Measurements from ENCODE around the gene MOB1B. TPM values are rescaled to one million over a fixed set of nuclear protein-coding genes. Genes with fewer than 3 reads are reported as not detected.
"Not testable (repeated sequence)": the region's sequence is repeated elsewhere in the genome, so short reads cannot be mapped to it uniquely, and the experiment has no call there.

MOB1B gene
- total and polyA plus RNA-seq, 10 of the 15 experiments (the other 5 are each of a cell fraction or from before 2014, with no cell fraction given): 1.9 to 11.4 (median 6.1) TPM

DNA sequence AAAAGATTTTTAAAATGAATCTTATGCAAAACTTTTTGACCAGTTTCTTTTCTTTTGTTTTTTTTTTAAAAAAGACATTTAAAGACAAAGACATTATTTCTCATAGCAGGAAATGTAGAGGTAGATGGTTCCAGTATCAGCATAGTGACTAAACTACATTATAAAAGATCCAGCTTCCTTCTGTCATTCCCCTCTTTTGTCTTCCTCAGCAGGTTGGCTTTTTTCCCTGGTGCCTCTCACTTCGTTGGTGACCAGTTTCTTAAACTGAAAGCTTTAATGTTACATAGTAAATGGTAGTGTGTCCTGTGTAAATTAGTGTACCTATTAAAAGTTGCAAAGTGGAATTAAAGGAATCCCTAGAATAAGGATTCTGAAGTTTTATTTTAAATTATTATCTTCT lies 127.3 kb downstream of the MOB1B start:
- ChIA-PET RAD21 (ENCODE audit: unreplicated experiment) (no interaction called here), SMC1A (ENCODE audit: uncharacterized antibody, unreplicated experiment) (interaction anchor here (0.7 kb wide), 1 partner anchor 241 kb away, joined by 3 read pairs; no protein-coding TSS in a partner anchor), CTCF (no interaction called here), POLR2A (interaction anchor here (0.6 kb wide), 1 partner anchor 184 kb away, joined by 4 read pairs; no protein-coding TSS in a partner anchor)
- Histone ChIP-seq H3K27ac (ENCODE audit: control insufficient read depth, insufficient read depth) (no peak overlapping the region), H3K79me2 (ENCODE audit: control insufficient read depth, insufficient read depth, low read length) (no peaks in the 10 kb centered on the region), H3K4me1 (ENCODE audit: control insufficient read depth, insufficient read depth, low read length) (no peaks in the 10 kb centered on the region), H4K20me1 (ENCODE audit: control insufficient read depth, insufficient read depth) (no peaks in the 10 kb centered on the region), H3K36me3 (ENCODE audit: control insufficient read depth in 2 of 2, insufficient read depth in 2 of 2, low read length in 1 of 2) (peaks cover 0 to 15% of the 10 kb centered on the region in 2 experiments; a peak in 3 of 4 replicates), H3K27me3 (replicated peaks in 1 of 2; ENCODE audit: control insufficient read depth in 2 of 2, insufficient read depth in 2 of 2, low read length in 1 of 2) (no peaks in the 10 kb centered on the region), H3K9me3 (replicated peaks; ENCODE audit: control insufficient read depth, insufficient read depth, low read length) (no peaks in the 10 kb centered on the region), H3K4me3 (no peak overlapping the region), H2AFZ (ENCODE audit: control insufficient read depth, low read depth, low read length) (no peak overlapping the region), H3K9ac (ENCODE audit: control insufficient read depth, insufficient read depth, low read length) (no peak overlapping the region), H3K4me2 (ENCODE audit: control insufficient read depth, insufficient read depth) (no peak overlapping the region)
- BruUV-seq (replicated peaks): no TSS peak
- ATAC-seq (no peak), FAIRE-seq (no peak), DNase-seq (ENCODE audit: low read depth, low spot score) (no peak)
- 47% methylated on average over 1 of the region's 1 CpG for WGBS (ENCODE audit: insufficient coverage, insufficient replicate concordance, low lambda C conversion rate, missing lambda C conversion rate)
- TF ChIP-seq, protein P1, sequence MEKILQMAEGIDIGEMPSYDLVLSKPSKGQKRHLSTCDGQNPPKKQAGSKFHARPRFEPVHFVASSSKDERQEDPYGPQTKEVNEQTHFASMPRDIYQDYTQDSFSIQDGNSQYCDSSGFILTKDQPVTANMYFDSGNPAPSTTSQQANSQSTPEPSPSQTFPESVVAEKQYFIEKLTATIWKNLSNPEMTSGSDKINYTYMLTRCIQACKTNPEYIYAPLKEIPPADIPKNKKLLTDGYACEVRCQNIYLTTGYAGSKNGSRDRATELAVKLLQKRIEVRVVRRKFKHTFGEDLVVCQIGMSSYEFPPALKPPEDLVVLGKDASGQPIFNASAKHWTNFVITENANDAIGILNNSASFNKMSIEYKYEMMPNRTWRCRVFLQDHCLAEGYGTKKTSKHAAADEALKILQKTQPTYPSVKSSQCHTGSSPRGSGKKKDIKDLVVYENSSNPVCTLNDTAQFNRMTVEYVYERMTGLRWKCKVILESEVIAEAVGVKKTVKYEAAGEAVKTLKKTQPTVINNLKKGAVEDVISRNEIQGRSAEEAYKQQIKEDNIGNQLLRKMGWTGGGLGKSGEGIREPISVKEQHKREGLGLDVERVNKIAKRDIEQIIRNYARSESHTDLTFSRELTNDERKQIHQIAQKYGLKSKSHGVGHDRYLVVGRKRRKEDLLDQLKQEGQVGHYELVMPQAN (conservative IDR thresholded peaks at IDR 0.05): no peak
- TF ChIP-seq ZNF384 (IDR thresholded peaks at IDR 0.05; ENCODE audit: borderline replicate concordance, low read depth, low read length): no peak
- in situ Hi-C loops (cut with MboI) (no loop called here), intact Hi-C loops (cut with micrococcal nuclease; ENCODE audit: unreplicated experiment) (no loop called here)

DNA sequence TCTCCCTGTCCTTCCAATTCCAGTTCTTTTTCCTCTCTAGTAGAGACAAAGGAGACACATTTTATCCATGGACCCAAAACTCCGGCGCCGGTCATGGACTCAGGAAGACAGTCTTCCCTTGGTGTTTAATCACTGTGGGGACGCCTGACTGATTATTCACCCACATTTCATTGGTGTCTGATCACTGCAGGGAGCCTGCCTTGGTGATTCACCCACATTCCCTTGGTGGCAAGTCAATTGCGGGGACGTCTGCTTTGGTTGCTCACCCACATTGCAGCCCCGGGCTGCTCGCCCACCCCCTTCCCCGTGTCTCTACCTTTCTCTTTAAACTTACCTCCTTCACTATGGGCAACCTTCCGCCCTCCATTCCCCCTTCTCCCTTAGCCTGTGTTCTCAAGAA lies 129.9 kb downstream of the MOB1B start:
- 88% methylated on average over 10 of the region's 10 CpGs for WGBS (ENCODE audit: insufficient coverage, insufficient replicate concordance, low lambda C conversion rate, missing lambda C conversion rate)
- intact Hi-C loops (cut with micrococcal nuclease; ENCODE audit: unreplicated experiment); POLR2A ChIA-PET; H3K9ac ChIP-seq (ENCODE audit: control insufficient read depth, insufficient read depth, low read length); H4K20me1 ChIP-seq (ENCODE audit: control insufficient read depth, insufficient read depth); BruUV-seq (replicated peaks); H3K27ac ChIP-seq (ENCODE audit: control insufficient read depth, insufficient read depth); H3K4me2 ChIP-seq (ENCODE audit: control insufficient read depth, insufficient read depth); H3K4me3 ChIP-seq; DNase-seq (ENCODE audit: low read depth, low spot score); H3K4me1 ChIP-seq (ENCODE audit: control insufficient read depth, insufficient read depth, low read length); RAD21 ChIA-PET (ENCODE audit: unreplicated experiment); H3K27me3 ChIP-seq (replicated peaks in 1 of 2; ENCODE audit: control insufficient read depth in 2 of 2, insufficient read depth in 2 of 2, low read length in 1 of 2); H3K79me2 ChIP-seq (ENCODE audit: control insufficient read depth, insufficient read depth, low read length); CTCF ChIA-PET; in situ Hi-C loops (cut with MboI); SMC1A ChIA-PET (ENCODE audit: uncharacterized antibody, unreplicated experiment); FAIRE-seq; ATAC-seq; H3K9me3 ChIP-seq (replicated peaks; ENCODE audit: control insufficient read depth, insufficient read depth, low read length); H2AFZ ChIP-seq (ENCODE audit: control insufficient read depth, low read depth, low read length): not testable (repeated sequence)
- H3K36me3 ChIP-seq (ENCODE audit: control insufficient read depth in 2 of 2, insufficient read depth in 2 of 2, low read length in 1 of 2): peaks cover 0 to 15% of the 10 kb centered on the region in 2 experiments; a peak in 3 of 4 replicates

Other genes starting within 250 kb of the MOB1B start
- 284 and 330 TPM in 2 replicates for gene JCHAIN, start 235.9 kb upstream of the MOB1B start, total RNA-seq (2014; rRNA removed)
- 410 and 436 TPM in 2 replicates for gene JCHAIN, start 235.9 kb upstream of the MOB1B start, total RNA-seq (2014; rRNA removed; fragmentation: Illumina TruSeq; extraction: Trizol)
- 276 and 280 TPM in 2 replicates for gene JCHAIN, start 235.9 kb upstream of the MOB1B start, total RNA-seq (2021)
- gene JCHAIN, start 235.9 kb upstream of the MOB1B start, polyA plus RNA-seq (2011; rRNA removed): 183 and 188 TPM in 2 replicates
- 787 and 820 TPM in 2 replicates for gene JCHAIN, start 235.9 kb upstream of the MOB1B start, polyA plus RNA-seq (2014; fragmentation: Illumina TruSeq; extraction: Trizol)
- 1,000 to 10,000 TPM in 1 of 2 experiments, 100 to 1,000 TPM in 1; 617 to 1,045 TPM for gene JCHAIN, start 235.9 kb upstream of the MOB1B start, polyA plus RNA-seq (2014; fragmentation: Nextera tagmentation; extraction: Ambion mirVana)
- 419 and 468 TPM in 2 replicates for gene JCHAIN, start 235.9 kb upstream of the MOB1B start, polyA plus RNA-seq (2014; rRNA removed)
- gene JCHAIN, start 235.9 kb upstream of the MOB1B start, polyA plus RNA-seq (2016; fragmentation: Nextera tagmentation; extraction: Ambion mirVana): 100 to 1,000 TPM; 505 to 555 TPM
- gene UTP3, start 213.8 kb upstream of the MOB1B start, total RNA-seq (2014; rRNA removed): 19.9 and 22.1 TPM in 2 replicates
- gene UTP3, start 213.8 kb upstream of the MOB1B start, total RNA-seq (2014; rRNA removed; fragmentation: Illumina TruSeq; extraction: Trizol): 28.5 and 29.2 TPM in 2 replicates
- gene UTP3, start 213.8 kb upstream of the MOB1B start, total RNA-seq (2021): 33.3 and 34.2 TPM in 2 replicates
- 18.7 and 23.6 TPM in 2 replicates for gene UTP3, start 213.8 kb upstream of the MOB1B start, polyA plus RNA-seq (2011; rRNA removed)
- gene UTP3, start 213.8 kb upstream of the MOB1B start, polyA plus RNA-seq (2014; fragmentation: Illumina TruSeq; extraction: Trizol): 60.7 and 66.8 TPM in 2 replicates
- 10 to 100 TPM; 15.8 to 21.1 TPM for gene UTP3, start 213.8 kb upstream of the MOB1B start, polyA plus RNA-seq (2014; fragmentation: Nextera tagmentation; extraction: Ambion mirVana)
- 33.5 and 38.9 TPM in 2 replicates for gene UTP3, start 213.8 kb upstream of the MOB1B start, polyA plus RNA-seq (2014; rRNA removed)
- gene UTP3, start 213.8 kb upstream of the MOB1B start, polyA plus RNA-seq (2016; fragmentation: Nextera tagmentation; extraction: Ambion mirVana): 10 to 100 TPM; 21.5 to 23.4 TPM
- gene RUFY3, start 180.4 kb upstream of the MOB1B start, total RNA-seq (2014; rRNA removed): 20.9 and 23.9 TPM in 2 replicates
- 26.9 and 27.7 TPM in 2 replicates for gene RUFY3, start 180.4 kb upstream of the MOB1B start, total RNA-seq (2014; rRNA removed; fragmentation: Illumina TruSeq; extraction: Trizol)
- 22.5 and 28.3 TPM in 2 replicates for gene RUFY3, start 180.4 kb upstream of the MOB1B start, total RNA-seq (2021)
- 9.1 and 9.4 TPM in 2 replicates for gene RUFY3, start 180.4 kb upstream of the MOB1B start, polyA plus RNA-seq (2011; rRNA removed)
- gene RUFY3, start 180.4 kb upstream of the MOB1B start, polyA plus RNA-seq (2014; fragmentation: Illumina TruSeq; extraction: Trizol): 21.4 and 35.8 TPM in 2 replicates
- gene RUFY3, start 180.4 kb upstream of the MOB1B start, polyA plus RNA-seq (2014; fragmentation: Nextera tagmentation; extraction: Ambion mirVana): 1 to 10 TPM; 6.5 to 7.3 TPM
- 14.8 and 15.1 TPM in 2 replicates for gene RUFY3, start 180.4 kb upstream of the MOB1B start, polyA plus RNA-seq (2014; rRNA removed)
- 10 to 100 TPM in 1 of 2 experiments, 1 to 10 TPM in 1; 5.1 to 11.1 TPM for gene RUFY3, start 180.4 kb upstream of the MOB1B start, polyA plus RNA-seq (2016; fragmentation: Nextera tagmentation; extraction: Ambion mirVana)
- 51.5 and 58.4 TPM in 2 replicates for gene GRSF1, start 62.5 kb upstream of the MOB1B start, total RNA-seq (2014; rRNA removed)
- 65.6 and 66.3 TPM in 2 replicates for gene GRSF1, start 62.5 kb upstream of the MOB1B start, total RNA-seq (2014; rRNA removed; fragmentation: Illumina TruSeq; extraction: Trizol)
- 67.9 and 71.2 TPM in 2 replicates for gene GRSF1, start 62.5 kb upstream of the MOB1B start, total RNA-seq (2021)
- 105 and 135 TPM in 2 replicates for gene GRSF1, start 62.5 kb upstream of the MOB1B start, polyA plus RNA-seq (2011; rRNA removed)
- 74.4 and 86.6 TPM in 2 replicates for gene GRSF1, start 62.5 kb upstream of the MOB1B start, polyA plus RNA-seq (2014; fragmentation: Illumina TruSeq; extraction: Trizol)
- 10 to 100 TPM; 37.5 to 59.6 TPM for gene GRSF1, start 62.5 kb upstream of the MOB1B start, polyA plus RNA-seq (2014; fragmentation: Nextera tagmentation; extraction: Ambion mirVana)
- 48.3 and 49.1 TPM in 2 replicates for gene GRSF1, start 62.5 kb upstream of the MOB1B start, polyA plus RNA-seq (2014; rRNA removed)
- gene GRSF1, start 62.5 kb upstream of the MOB1B start, polyA plus RNA-seq (2016; fragmentation: Nextera tagmentation; extraction: Ambion mirVana): 100 to 1,000 TPM in 1 of 2 experiments, 10 to 100 TPM in 1; 93.6 to 103 TPM
- 21.6 and 26.9 TPM in 2 replicates for gene DCK, start 91.3 kb downstream of the MOB1B start, total RNA-seq (2014; rRNA removed)
- 25.0 and 25.7 TPM in 2 replicates for gene DCK, start 91.3 kb downstream of the MOB1B start, total RNA-seq (2014; rRNA removed; fragmentation: Illumina TruSeq; extraction: Trizol)
- 23.6 and 24.7 TPM in 2 replicates for gene DCK, start 91.3 kb downstream of the MOB1B start, total RNA-seq (2021)
- 28.2 and 42.5 TPM in 2 replicates for gene DCK, start 91.3 kb downstream of the MOB1B start, polyA plus RNA-seq (2011; rRNA removed)
- gene DCK, start 91.3 kb downstream of the MOB1B start, polyA plus RNA-seq (2014; fragmentation: Illumina TruSeq; extraction: Trizol): 33.5 and 42.4 TPM in 2 replicates
- gene DCK, start 91.3 kb downstream of the MOB1B start, polyA plus RNA-seq (2014; fragmentation: Nextera tagmentation; extraction: Ambion mirVana): 10 to 100 TPM; 20.0 to 26.7 TPM
- 15.9 and 20.4 TPM in 2 replicates for gene DCK, start 91.3 kb downstream of the MOB1B start, polyA plus RNA-seq (2014; rRNA removed)
- gene DCK, start 91.3 kb downstream of the MOB1B start, polyA plus RNA-seq (2016; fragmentation: Nextera tagmentation; extraction: Ambion mirVana): 10 to 100 TPM; 67.4 to 69.4 TPM